A549 (cell line): ENCODE results near the gene IL22RA2.

Experiments
- CHD4 ChIP-seq: fragments of 200-600 bp; sonication (generic); IDR thresholded peaks from 2 replicates; pipeline ENCODE4 v1.6.1; 2016; ENCODE audit warnings: antibody characterized with exemption, mild to moderate bottlenecking, borderline replicate concordance
- CTCF ChIP-seq: fragments of >200 bp; sonication (Bioruptor Twin); formaldehyde crosslinking; IDR thresholded peaks from 3 replicates; pipeline ENCODE4 v1.5.1; 2016
- EP300 ChIP-seq, 2 experiments: fragments of >200 bp; sonication (Bioruptor Twin); formaldehyde crosslinking; IDR thresholded peaks; 2 replicates in 1 of 2; 3 replicates in 1 of 2; pipeline ENCODE4 v1.6.1; 2016 to 2017
- FOSL2 ChIP-seq, 2 experiments: fragments of 450-650 bp in 1 of 2; fragments of >200 bp in 1 of 2; sonication (Bioruptor Twin) in 1 of 2; formaldehyde crosslinking; IDR thresholded peaks; 2 replicates each; pipeline versions ENCODE4 v1.5.0 to v1.6.1; 2016 to 2020; ENCODE audit warnings: mild to moderate bottlenecking in 1 of 2, moderate library complexity in 1 of 2
- JUN ChIP-seq, 2 experiments: fragments of >200 bp; sonication (Bioruptor Twin); formaldehyde crosslinking; IDR thresholded peaks; 2 replicates in 1 of 2; 3 replicates in 1 of 2; pipeline ENCODE4 v1.6.1; 2016 to 2017
- JUNB ChIP-seq: fragments of >200 bp; sonication (Bioruptor Twin); formaldehyde crosslinking; IDR thresholded peaks from 2 replicates; pipeline ENCODE4 v1.6.1; 2016
- MAX ChIP-seq: IDR thresholded peaks from 2 replicates; pipeline ENCODE4 v1.6.1; 2012
- MAZ ChIP-seq: fragments of 150-350 bp; IDR thresholded peaks from 2 replicates; pipeline ENCODE4 v1.6.1; 2014; ENCODE audit warnings: antibody characterized with exemption, low read depth, low read length, borderline replicate concordance
- PHF8 ChIP-seq: fragments of 200-600 bp; sonication (generic); IDR thresholded peaks from 2 replicates; pipeline ENCODE4 v1.6.1; 2016; ENCODE audit warnings: low read depth, mild to moderate bottlenecking, antibody characterized with exemption, moderate library complexity, borderline replicate concordance
- POLR2A ChIP-seq: IDR thresholded peaks from 2 replicates; pipeline ENCODE4 v1.6.1; 2012; ENCODE audit warnings: mild to moderate bottlenecking, low read length
- RAD21 ChIP-seq, 2 experiments: fragments of >200 bp in 1 of 2; sonication (Bioruptor Twin) in 1 of 2; formaldehyde crosslinking in 1 of 2; IDR thresholded peaks in 1 of 2; conservative IDR thresholded peaks in 1 of 2; 2 replicates in 1 of 2; 3 replicates in 1 of 2; pipeline ENCODE4 v1.6.1; 2012 to 2018; ENCODE audit warnings: inconsistent platforms in 1 of 2
- RCOR1 ChIP-seq: fragments of 150-350 bp; IDR thresholded peaks from 2 replicates; pipeline ENCODE4 v1.6.1; 2014; ENCODE audit warnings: antibody characterized with exemption, low read length, low read depth
- RFX5 ChIP-seq: fragments of 450-650 bp; IDR thresholded peaks from 2 replicates; pipeline ENCODE4 v1.7.1; 2014; ENCODE audit warnings: antibody characterized with exemption, mild to moderate bottlenecking, moderate library complexity

GRCh38 chr6:137121401-137121997, 51.9 kb downstream of the IL22RA2 start:
- TF ChIP-seq CTCF (no peak), POLR2A (no peak), JUNB (no peak), CHD4 (no peak), RCOR1 (no peak), MAX (no peak), PHF8 (no peak), RAD21 (conservative IDR thresholded peaks at IDR 0.05 in 1 of 2, IDR thresholded peaks at IDR 0.05 in 1 of 2) (no peak), MAZ (no peak), RFX5 (no peak), EP300 (IDR thresholded peaks at IDR 0.05) (no peak), FOSL2 (IDR thresholded peaks at IDR 0.05) (no peak), FOSL2 (CRISPR knock-in tag; IDR thresholded peaks at IDR 0.05) (no peak), JUN (IDR thresholded peaks at IDR 0.05) (no peak)
